HCT116 (cell line): ENCODE data around the gene STON2. TPM values are rescaled to one million over a fixed set of nuclear protein-coding genes. Genes with fewer than 3 reads are reported as not detected.
A peak's percentile ranks its signal among the peaks of the same experiment; 100 is the strongest.

ENCODE experiments used
- ATAC-seq: fragments of 200-7000 bp; cut with Tn5 transposase; 2 replicates; pipeline ENCODE4 v1.9.1; 2020; ENCODE audit warnings: mild to moderate bottlenecking, moderate library complexity
- BruUV-seq: library from RNA; stranded (reverse); fragments of 400-500 nt; replicated peaks from 2 replicates; lab custom pipeline; 2021; lab: Mats Ljungman, UMichigan
- CTCF ChIA-PET: fragments of 300-600 bp; sonication (Branson Sonifier 250); formaldehyde crosslinking; loops from one replicate; lab custom pipeline; 2021; ENCODE audit warnings: antibody characterized with exemption; lab: Charles Lee
- POLR2A ChIA-PET: fragments of 300-600, 350-600 bp; sonication (Branson Sonifier 250); formaldehyde crosslinking; loops from one replicate; lab custom pipeline; 2021; ENCODE audit warnings: antibody characterized with exemption; lab: Charles Lee
- RAD21 ChIA-PET, 2 experiments: fragments of 300-600 bp; sonication (Branson Sonifier 250); formaldehyde crosslinking; loops; one replicate each; lab custom pipeline; 2023; ENCODE audit warnings: low total read pairs in 2 of 2; ENCODE audit not compliant: uncharacterized antibody in 2 of 2, unreplicated experiment in 2 of 2, low non-redundant PET in 1 of 2; lab: Charles Lee
- DNase-seq: peaks from one replicate; pipeline ENCODE4 v3.0.0-alpha.2; 2010; ENCODE audit warnings: low read depth, low spot score
- H2AFZ ChIP-seq: fragments of 200-600 bp; shearing (Covaris generic), sonication (generic); 2 replicates; pipeline ENCODE4 v1.6.1; 2017; ENCODE audit warnings: low read depth, mixed run types, mixed read lengths, antibody characterized with exemption, low read length; ENCODE audit not compliant: poor library complexity, severe bottlenecking
- H3K27ac ChIP-seq: 2 replicates; pipeline ENCODE4 v1.5.1; 2012; ENCODE audit warnings: low read depth, low read length
- H3K27me3 ChIP-seq: fragments of 200-600 bp; sonication (generic); 2 replicates; pipeline ENCODE4 v1.6.1; 2016; ENCODE audit warnings: mixed run types, low read length, mixed read lengths; ENCODE audit not compliant: insufficient read depth
- H3K36me3 ChIP-seq, 2 experiments: fragments of 200-500 bp in 1 of 2; fragments of 200-600 bp in 1 of 2; sonication (Bioruptor generic) in 1 of 2; sonication (generic) in 1 of 2; 2 replicates each; pipeline versions ENCODE4 v1.5.1 to v1.6.1; 2014 to 2016; ENCODE audit warnings: low read length in 2 of 2, inconsistent platforms in 1 of 2, mixed read lengths in 1 of 2, mixed run types in 1 of 2; ENCODE audit not compliant: insufficient read depth in 2 of 2, control insufficient read depth in 1 of 2
- H3K4me1 ChIP-seq, 2 experiments: fragments of 200-600 bp in 1 of 2; sonication (generic) in 1 of 2; 2 replicates each; pipeline versions ENCODE4 v1.5.1 to v1.6.1; 2012 to 2017; ENCODE audit warnings: low read length in 2 of 2, inconsistent platforms in 1 of 2, mild to moderate bottlenecking in 1 of 2, mixed read lengths in 1 of 2, mixed run types in 1 of 2, moderate library complexity in 1 of 2; ENCODE audit not compliant: insufficient read depth in 2 of 2, control insufficient read depth in 1 of 2
- H3K4me2 ChIP-seq: fragments of 200-600 bp; sonication (generic); 2 replicates; pipeline ENCODE4 v1.6.1; 2017; ENCODE audit warnings: mixed run types, low read length, mixed read lengths
- H3K4me3 ChIP-seq, 2 experiments: fragments of 200-600 bp in 1 of 2; sonication (generic) in 1 of 2; replicated peaks in 1 of 2; 2 replicates each; pipeline ENCODE4 v1.5.1; 2011 to 2016; ENCODE audit warnings: low read length in 2 of 2, control low read depth in 1 of 2, low read depth in 1 of 2, mild to moderate bottlenecking in 1 of 2, mixed read lengths in 1 of 2, mixed run types in 1 of 2
- H3K79me2 ChIP-seq: fragments of 200-600 bp; sonication (generic); 2 replicates; pipeline ENCODE4 v1.6.1; 2017; ENCODE audit warnings: mild to moderate bottlenecking, mixed run types, low read length, moderate library complexity, mixed read lengths; ENCODE audit not compliant: insufficient read depth
- H3K9ac ChIP-seq: fragments of 200-600 bp; sonication (generic); 2 replicates; pipeline ENCODE4 v1.6.1; 2016; ENCODE audit warnings: low read length, mixed read lengths
- H3K9me2 ChIP-seq: fragments of 200-600 bp; sonication (generic), shearing (Covaris generic); 2 replicates; pipeline ENCODE4 v1.6.1; 2017; ENCODE audit warnings: mixed run types, mild to moderate bottlenecking, moderate library complexity; ENCODE audit not compliant: insufficient read depth
- H3K9me3 ChIP-seq, 2 experiments: fragments of 200-500 bp in 1 of 2; fragments of 200-600 bp in 1 of 2; sonication (Bioruptor generic) in 1 of 2; sonication (generic) in 1 of 2; 2 replicates each; pipeline ENCODE4 v1.6.1; 2014 to 2017; ENCODE audit warnings: low read length in 2 of 2, mixed read lengths in 2 of 2, inconsistent platforms in 1 of 2, low read depth in 1 of 2, mild to moderate bottlenecking in 1 of 2, mixed run types in 1 of 2, moderate library complexity in 1 of 2; ENCODE audit not compliant: control insufficient read depth in 1 of 2, insufficient read depth in 1 of 2
- H4K20me1 ChIP-seq: fragments of 200-600 bp; sonication (generic), shearing (Covaris generic); 2 replicates; pipeline ENCODE4 v1.6.1; 2017; ENCODE audit warnings: mixed run types, mild to moderate bottlenecking, moderate library complexity; ENCODE audit not compliant: insufficient read depth
- ATF3 ChIP-seq: IDR thresholded peaks from 2 replicates; pipeline ENCODE4 v1.6.1; 2012
- CBX3 ChIP-seq: IDR thresholded peaks from 2 replicates; pipeline ENCODE4 v1.6.1; 2012; ENCODE audit warnings: low read depth
- CEBPB ChIP-seq: IDR thresholded peaks from 2 replicates; pipeline ENCODE4 v1.6.1; 2012; ENCODE audit warnings: low read depth
- EGR1 ChIP-seq: IDR thresholded peaks from 2 replicates; pipeline ENCODE4 v1.6.1; 2012; ENCODE audit warnings: low read depth
- FOSL1 ChIP-seq: IDR thresholded peaks from 2 replicates; pipeline ENCODE4 v1.6.1; 2012; ENCODE audit warnings: low read depth
- MAX ChIP-seq: IDR thresholded peaks from 2 replicates; pipeline ENCODE4 v1.6.1; 2012
- SP1 ChIP-seq: IDR thresholded peaks from 2 replicates; pipeline ENCODE4 v1.6.1; 2012; ENCODE audit warnings: low read depth
- TCF7L2 ChIP-seq: IDR thresholded peaks from 2 replicates; pipeline ENCODE4 v1.7.0; 2011; ENCODE audit warnings: borderline replicate concordance, inconsistent platforms; ENCODE audit not compliant: insufficient read depth, insufficient read length; ENCODE audit errors: extremely low read depth
- ZFX ChIP-seq: fragments of 450-650 bp; IDR thresholded peaks from 2 replicates; pipeline ENCODE4 v1.6.1; 2017
- intact Hi-C: fragments of 100-400 bp; cut with micrococcal nuclease; formaldehyde crosslinking; loops from 2 replicates; pipeline ENCODE4 v1.10.0; 2022
- total RNA-seq: library from RNA; stranded (reverse); gene quantifications from one replicate; pipeline ENCODE4 v1.2.1, GENCODE V29; 2021; ENCODE audit not compliant: unreplicated experiment
- TF ChIP-seq, protein P1 (sequence below): IDR thresholded peaks from 2 replicates; pipeline ENCODE4 v1.6.1; 2011; ENCODE audit warnings: mild to moderate bottlenecking, low read length, moderate library complexity; ENCODE audit not compliant: insufficient replicate concordance; ENCODE audit errors: extremely low read depth

STON2 gene
- total RNA-seq, 1 experiment from 2014 or later, result 4.1 TPM

- CTCF ChIA-PET, result no interaction called here
- intact Hi-C loops, result no loop called here
- TF ChIP-seq FOSL1 (no peak), EGR1 (no peak), ZFX (no peak), CEBPB (no peak), ATF3 (no peak), CBX3 (no peak), MAX (no peak), TCF7L2 (no peak), SP1 (no peak)
- TF ChIP-seq, protein P1, sequence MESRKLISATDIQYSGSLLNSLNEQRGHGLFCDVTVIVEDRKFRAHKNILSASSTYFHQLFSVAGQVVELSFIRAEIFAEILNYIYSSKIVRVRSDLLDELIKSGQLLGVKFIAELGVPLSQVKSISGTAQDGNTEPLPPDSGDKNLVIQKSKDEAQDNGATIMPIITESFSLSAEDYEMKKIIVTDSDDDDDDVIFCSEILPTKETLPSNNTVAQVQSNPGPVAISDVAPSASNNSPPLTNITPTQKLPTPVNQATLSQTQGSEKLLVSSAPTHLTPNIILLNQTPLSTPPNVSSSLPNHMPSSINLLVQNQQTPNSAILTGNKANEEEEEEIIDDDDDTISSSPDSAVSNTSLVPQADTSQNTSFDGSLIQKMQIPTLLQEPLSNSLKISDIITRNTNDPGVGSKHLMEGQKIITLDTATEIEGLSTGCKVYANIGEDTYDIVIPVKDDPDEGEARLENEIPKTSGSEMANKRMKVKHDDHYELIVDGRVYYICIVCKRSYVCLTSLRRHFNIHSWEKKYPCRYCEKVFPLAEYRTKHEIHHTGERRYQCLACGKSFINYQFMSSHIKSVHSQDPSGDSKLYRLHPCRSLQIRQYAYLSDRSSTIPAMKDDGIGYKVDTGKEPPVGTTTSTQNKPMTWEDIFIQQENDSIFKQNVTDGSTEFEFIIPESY, result no peak
- TF ChIP-seq, all 23 proteins: peak for 0
Measured at GRCh38 chr14:81323093-81323492, 77.0 kb downstream of the STON2 start.

More at GRCh38 chr14:81323093-81323492, 77.0 kb downstream of the STON2 start:
- ATAC-seq (no peak), DNase-seq (no peak)
- H3K27ac ChIP-seq, result no peak overlapping the region
- H3K4me3 ChIP-seq, result no peak overlapping the region
- H3K9me2 ChIP-seq, result no peaks in the 10 kb centered on the region
- BruUV-seq, result no TSS peak
- peak overlapping the region; percentile 84; the same call in 1 of the 2 replicates for H3K4me2 ChIP-seq
- H4K20me1 ChIP-seq, result no peaks in the 10 kb centered on the region
- peaks cover 11 to 16% of the 10 kb centered on the region in 2 experiments; a peak in 3 of 4 replicates for H3K4me1 ChIP-seq
- H3K36me3 ChIP-seq, result no peaks in the 10 kb centered on the region
- H3K9me3 ChIP-seq, result no peaks in the 10 kb centered on the region
- ChIA-PET POLR2A (no interaction called here), RAD21 (no interaction called here)
- H2AFZ ChIP-seq, result no peak overlapping the region
- H3K79me2 ChIP-seq, result no peaks in the 10 kb centered on the region
- H3K9ac ChIP-seq, result no peak overlapping the region
- H3K27me3 ChIP-seq, result no peaks in the 10 kb centered on the region
